ENCODE data around the gene FIGLA.

Gene FIGLA

GRCh38 chr2:70733646-70734180 is 56.7 kb downstream of the FIGLA start:
- no peak for TF ChIP-seq CTCF (IDR thresholded peaks at IDR 0.05)

- TF ChIP-seq CTCF (IDR thresholded peaks at IDR 0.05): no peak
These were observed 57.4 kb downstream of the FIGLA start for GRCh38 chr2:70732766-70733645.

GRCh38 chr2:70730730-70731129 is 59.7 kb downstream of the FIGLA start:
- TF ChIP-seq CTCF (IDR thresholded peaks at IDR 0.05): no peak

GRCh38 chr2:70729647-70730046 is 60.8 kb downstream of the FIGLA start:
- no peak for TF ChIP-seq CTCF (IDR thresholded peaks at IDR 0.05)

GRCh38 chr2:70728128-70728527 is 62.3 kb downstream of the FIGLA start:
- no peak for TF ChIP-seq CTCF (IDR thresholded peaks at IDR 0.05)
